Measurements from ENCODE around the gene CLEC11A.
A peak's percentile ranks its signal among the peaks of the same experiment; 100 is the strongest.
"Not testable (repeated sequence)": the region's sequence is repeated elsewhere in the genome, so short reads cannot be mapped to it uniquely, and the experiment has no call there.

CLEC11A gene

DNA sequence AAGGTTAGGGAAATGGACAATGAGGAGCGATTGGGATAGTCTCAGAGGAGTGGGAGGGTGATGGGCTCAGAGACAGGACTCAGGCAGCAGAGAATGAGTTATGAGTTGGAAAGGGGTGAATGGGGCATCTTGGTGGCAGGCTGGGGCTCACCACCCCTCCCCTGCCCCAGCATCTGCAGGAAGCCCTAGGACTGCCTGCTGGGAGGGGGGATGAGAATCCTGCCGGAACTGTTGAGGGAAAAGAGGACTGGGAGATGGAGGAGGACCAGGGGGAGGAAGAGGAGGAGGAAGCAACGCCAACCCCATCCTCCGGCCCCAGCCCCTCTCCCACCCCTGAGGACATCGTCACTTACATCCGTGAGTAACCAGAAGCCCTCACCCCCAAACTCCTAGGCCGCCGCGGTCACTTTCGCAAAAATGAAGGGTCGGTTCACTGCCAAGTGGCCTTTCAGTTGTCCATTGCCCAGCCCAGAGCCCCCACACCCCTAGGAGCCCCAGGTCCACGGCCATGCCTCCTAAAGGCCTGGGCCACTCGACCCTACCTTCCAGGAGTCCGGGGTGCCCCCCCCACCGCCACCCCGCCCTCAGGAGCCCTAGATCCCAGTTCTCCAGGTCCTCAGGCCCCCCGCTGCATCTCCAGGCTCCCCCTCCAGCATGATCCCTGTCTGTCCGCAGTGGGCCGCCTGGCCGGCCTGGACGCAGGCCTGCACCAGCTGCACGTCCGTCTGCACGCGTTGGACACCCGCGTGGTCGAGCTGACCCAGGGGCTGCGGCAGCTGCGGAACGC, 764 bp downstream of the CLEC11A start:
- DNase-seq: no peak

- peak; percentile 91 for DNase-seq
Measured at GRCh38 chr19:50724522-50725217, 1.5 kb downstream of the CLEC11A start.

- no peak for DNase-seq
Measured at GRCh38 chr19:50725218-50725910, 2.2 kb downstream of the CLEC11A start.

- no peak for DNase-seq
Measured at GRCh38 chr19:50725911-50726230, 2.7 kb downstream of the CLEC11A start.

DNA sequence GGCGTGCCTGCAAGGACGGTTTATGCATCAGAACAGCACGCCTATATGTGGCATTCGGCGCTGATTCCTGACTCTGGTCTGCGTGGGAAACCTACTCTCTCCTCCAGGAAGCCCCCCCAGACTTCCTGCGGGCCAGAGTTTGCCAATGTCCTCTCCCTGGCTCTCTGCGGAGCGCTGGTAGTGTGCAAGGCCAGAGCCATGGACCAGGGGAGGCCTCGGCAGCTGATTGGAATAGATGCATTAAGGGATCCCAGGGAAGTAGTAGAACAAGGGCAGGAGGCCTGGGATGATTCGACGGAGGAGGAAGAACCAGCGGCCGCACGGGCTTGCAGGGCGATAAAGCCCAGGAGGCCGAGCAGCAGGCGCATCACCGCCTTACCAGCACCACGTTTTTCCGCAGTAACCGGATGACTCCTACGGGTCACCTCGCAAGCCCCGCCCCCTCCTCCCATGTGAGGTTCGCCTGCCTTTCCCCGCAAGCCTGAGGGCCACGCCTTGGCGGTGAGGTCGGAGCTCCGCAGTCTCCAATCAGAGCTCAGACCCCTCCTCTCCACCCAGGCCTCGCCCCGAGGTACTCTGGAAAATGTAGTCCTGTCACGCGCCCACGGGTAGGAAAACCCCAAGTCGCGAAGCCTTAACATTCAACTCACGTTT, 5.0 kb downstream of the CLEC11A start:
- DNase-seq: peak; percentile 57

DNA sequence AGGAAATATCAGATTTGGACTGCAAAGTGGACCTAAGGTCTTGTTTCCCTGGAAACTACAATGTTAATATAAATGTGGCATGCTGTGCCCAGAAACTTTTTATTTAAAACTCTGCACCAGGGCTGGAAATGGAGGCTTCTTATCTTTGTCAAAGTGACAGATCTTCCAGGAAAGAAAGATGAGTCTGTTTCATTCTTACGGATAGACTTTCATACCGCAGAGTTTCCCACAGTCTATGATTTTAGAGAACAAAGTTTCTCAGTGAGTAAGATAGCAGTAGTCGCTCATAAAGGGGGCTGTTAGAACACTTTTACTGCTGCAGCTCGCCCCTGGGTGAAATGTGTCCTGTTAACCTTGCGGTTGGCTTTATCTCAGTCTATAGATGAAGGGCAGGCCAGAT, 6.7 kb downstream of the CLEC11A start:
- no peak for DNase-seq

DNA sequence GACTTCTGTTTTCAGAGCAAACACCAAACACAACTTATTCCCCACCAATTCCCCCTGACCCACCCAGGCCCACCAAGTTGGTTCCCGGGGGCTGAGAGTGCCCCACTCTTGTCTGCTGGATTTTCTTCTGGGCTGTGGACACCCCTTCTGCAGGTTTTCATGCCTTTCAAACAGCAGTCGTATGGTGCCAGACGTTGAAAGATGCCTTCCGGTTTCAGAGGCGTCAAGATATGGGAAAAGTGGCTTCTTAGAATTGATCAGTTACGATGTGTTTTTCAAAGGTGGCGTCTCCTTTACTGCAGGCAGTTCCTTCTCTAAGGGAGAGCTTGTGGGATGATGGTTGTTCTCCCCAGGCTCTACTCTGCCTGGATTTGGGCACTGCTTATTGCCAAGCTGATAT, 12.7 kb downstream of the CLEC11A start:
- no peak for DNase-seq

GRCh38 chr19:50736338-50736737, 13.2 kb downstream of the CLEC11A start:
- DNase-seq: no peak

DNA sequence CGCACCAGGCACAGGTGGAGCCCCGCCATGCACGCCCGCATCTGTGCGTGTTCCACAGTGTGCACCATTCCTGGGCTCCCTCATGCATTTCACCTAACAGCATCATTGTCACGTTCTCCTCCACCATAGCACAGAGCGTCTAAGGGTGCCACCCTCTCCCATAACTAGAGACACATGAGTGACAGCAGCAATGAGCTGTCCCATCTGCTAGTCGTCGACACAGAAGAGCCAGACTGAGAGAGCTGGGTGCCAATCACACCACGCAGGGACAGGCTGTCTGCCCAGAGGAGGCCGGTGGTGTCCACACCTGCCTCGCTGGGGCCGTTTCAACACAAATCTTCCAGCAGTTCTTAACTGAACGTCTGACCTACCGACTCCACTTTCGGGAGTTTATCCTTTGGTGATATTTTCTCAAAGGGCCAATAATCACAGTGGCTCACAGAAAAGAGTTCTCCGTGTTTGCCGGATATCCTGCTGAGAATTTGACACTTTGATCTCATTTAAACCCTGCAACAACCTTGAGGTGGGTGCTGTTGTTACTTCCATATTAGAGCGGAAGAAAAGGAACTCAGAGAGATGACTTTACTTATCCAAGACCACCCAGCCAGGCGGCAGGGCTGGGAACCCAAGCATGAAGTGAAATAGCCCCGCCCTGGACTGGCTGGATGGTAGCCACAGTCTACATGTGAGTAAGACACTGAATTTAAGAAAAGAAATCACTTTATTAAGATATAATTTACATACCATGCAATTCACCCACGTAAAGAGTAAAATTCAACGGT, 16.2 kb downstream of the CLEC11A start:
- DNase-seq: no peak

DNA sequence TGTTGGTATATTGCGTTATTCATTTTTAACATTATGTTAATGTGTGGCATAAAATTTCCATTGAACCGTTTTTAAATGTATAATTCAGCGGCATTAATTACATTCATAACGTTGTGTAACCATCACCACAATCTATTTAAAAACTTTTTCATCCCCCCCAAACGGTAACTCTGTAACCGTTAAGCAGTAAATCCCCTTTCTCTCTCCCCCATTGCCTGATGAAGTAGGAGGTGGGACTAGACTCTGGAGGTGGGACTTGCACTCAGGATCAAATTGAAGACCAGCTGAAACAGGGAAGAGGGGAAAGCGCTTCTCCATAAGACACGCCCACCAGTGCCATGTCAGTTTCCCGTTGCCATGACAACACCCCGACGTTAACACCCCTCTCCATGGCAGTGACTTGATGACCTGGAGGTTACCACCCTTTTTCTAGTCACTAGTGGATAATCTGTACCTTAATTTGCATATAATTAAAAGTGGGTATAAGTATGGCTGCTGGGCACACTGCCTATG, 16.8 kb downstream of the CLEC11A start:
- DNase-seq: no peak

DNA sequence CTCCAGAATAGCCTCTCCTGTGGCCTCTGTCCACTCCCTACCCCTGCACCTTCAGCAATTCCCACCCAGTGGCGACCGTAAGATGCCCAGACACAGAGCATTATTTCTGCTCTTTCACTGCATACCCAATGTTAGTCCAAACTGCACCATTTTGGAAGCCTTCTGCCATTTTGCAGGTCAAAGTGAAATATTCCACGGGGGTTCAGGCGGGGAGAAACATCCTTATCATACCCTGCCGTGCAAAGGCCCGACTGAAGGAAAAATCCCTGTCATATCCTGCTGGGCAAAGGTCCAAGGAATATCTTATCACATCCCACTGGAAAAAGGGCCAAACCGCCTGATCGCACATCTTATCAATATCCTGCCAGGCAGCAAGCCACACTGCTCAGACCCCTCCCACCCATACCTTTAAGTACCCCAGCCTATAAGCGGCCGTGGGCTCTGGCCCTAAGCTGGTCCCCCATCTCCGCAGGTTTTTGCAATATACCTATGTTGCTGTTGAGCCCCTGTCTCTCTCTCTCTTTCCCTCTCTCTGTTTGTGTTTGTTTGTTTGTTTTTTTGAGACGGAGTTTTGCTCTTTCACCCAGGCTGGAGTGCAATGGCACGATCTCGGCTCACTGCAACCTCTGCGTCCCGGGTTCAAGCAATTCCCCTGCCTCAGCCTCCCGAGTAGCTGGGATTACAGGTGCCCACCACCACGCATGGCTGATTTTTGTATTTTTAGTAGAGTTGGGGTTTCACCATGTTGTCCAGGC, 18.2 kb downstream of the CLEC11A start:
- DNase-seq: no peak

- DNase-seq: no peak
Measured at GRCh38 chr19:50743537-50743936, 20.4 kb downstream of the CLEC11A start.

- DNase-seq: no peak
Measured at GRCh38 chr19:50745221-50745620, 22.1 kb downstream of the CLEC11A start.

GRCh38 chr19:50747141-50747540, 24.0 kb downstream of the CLEC11A start:
- DNase-seq: not testable (repeated sequence)

- no peak for DNase-seq
Measured at GRCh38 chr19:50749490-50749889, 26.3 kb downstream of the CLEC11A start.

DNA sequence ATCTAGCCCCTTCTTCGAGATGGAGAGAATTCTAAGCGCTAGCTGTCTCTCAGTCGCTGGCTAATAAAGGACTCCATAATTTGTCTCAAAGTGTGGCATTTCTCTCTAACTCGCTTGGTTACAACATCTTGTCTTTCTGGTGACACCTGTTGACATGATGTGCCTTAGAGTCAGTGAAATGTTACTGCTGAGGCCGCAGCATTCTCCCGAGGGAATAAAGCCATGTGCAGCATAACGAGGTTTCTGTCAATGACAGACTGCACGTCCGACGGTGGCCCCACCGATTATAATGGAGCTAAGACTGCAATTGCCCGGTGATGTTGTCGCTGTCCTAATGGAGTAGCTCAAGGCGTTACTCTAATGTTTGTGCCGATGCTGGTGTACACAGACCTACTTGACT, 26.8 kb downstream of the CLEC11A start:
- DNase-seq: no peak

- DNase-seq: no peak
Measured at GRCh38 chr19:50753879-50754278, 30.7 kb downstream of the CLEC11A start.

GRCh38 chr19:50756244-50756643, 33.1 kb downstream of the CLEC11A start:
- not testable (repeated sequence) for DNase-seq

DNA sequence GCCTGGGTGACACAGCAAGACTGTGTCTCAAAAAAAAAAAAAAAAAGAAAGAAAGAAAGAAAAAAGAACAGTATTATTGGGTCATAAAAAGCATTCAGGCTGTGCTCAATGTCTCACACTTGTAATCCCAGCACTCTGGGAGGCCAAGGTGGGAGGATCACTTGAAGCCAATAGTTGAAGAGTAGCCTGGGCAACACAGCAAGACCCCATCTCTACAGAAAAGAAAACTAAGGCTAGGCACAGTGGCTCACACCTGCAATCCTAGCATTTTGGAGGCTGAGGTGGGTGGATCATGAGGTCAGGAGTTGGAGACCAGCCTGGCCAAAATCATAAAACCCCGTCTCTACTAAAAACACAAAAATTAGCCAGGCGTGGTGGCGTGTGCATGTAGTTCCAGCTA, 34.5 kb downstream of the CLEC11A start:
- DNase-seq: not testable (repeated sequence)

DNA sequence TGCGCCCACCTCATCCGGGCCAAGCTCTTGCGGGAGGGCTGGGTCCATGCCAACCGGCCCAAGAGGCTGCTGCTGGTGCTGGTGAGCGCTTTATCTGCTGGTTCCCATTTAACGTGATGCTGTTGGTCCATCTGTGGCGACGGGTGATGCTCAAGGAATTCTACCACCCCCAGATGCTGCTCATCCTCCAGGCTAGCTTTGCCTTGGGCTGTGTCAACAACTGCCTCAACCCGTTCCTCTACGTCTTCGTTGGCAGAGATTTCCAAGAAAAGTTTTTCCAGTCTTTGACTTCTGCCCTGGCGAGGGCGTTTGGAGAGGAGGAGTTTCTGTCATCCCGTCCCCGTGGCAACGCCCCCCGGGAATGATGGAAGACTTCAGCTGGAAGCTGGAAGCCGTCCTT, 35.9 kb downstream of the CLEC11A start:
- DNase-seq: not testable (repeated sequence)

DNA sequence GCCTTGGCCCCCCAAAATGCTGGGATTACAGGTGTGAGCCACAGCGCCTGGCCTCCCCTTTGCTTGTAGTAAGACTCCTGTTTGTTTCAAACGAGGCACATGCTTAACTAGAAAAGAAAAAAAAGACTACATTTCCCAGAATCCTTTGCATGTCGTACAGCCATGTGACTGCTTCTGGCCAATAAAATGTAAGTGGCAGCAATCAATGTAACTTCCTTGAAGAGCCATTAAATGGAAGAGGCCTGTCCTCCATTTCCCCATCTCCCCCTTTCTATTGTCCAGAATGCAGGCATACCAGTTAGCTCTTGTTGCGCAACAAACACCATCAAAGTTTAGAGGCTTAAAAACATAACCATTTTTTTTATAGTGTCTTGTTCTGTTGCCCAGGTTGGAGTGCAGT, 36.7 kb downstream of the CLEC11A start:
- DNase-seq: no peak

- DNase-seq: not testable (repeated sequence)
Measured at GRCh38 chr19:50761501-50761900, 38.3 kb downstream of the CLEC11A start.
